ENCODE data around the gene CCDC51.

DNA sequence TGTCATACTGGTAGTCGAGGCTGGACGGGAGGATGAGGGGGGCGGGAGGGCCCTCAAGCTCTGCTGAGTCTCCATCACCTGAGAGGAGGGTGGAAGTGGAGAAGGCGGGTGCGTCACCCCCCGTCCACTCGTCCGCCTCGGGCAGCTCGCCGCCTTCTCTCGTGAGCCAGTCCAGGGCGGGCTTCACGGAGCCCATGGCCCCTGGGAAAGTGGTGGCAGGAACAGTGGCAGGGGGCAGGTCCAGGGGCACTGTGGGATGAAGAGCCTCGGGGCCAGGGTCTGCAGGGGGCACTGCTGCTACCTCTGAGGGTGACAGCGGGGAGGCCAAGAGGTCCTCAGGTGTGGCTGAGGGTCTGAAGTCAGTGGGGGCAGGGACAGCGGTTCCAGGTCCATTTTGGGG, 20.3 kb downstream of the CCDC51 start:
- TF ChIP-seq POLR2A (IDR thresholded peaks at IDR 0.05) = no peak
- TF ChIP-seq, protein P1, sequence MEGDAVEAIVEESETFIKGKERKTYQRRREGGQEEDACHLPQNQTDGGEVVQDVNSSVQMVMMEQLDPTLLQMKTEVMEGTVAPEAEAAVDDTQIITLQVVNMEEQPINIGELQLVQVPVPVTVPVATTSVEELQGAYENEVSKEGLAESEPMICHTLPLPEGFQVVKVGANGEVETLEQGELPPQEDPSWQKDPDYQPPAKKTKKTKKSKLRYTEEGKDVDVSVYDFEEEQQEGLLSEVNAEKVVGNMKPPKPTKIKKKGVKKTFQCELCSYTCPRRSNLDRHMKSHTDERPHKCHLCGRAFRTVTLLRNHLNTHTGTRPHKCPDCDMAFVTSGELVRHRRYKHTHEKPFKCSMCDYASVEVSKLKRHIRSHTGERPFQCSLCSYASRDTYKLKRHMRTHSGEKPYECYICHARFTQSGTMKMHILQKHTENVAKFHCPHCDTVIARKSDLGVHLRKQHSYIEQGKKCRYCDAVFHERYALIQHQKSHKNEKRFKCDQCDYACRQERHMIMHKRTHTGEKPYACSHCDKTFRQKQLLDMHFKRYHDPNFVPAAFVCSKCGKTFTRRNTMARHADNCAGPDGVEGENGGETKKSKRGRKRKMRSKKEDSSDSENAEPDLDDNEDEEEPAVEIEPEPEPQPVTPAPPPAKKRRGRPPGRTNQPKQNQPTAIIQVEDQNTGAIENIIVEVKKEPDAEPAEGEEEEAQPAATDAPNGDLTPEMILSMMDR (IDR thresholded peaks at IDR 0.05) = no peak

Measured in tibial nerve (tissue), 3 donors.